Neuronal stem cell (in vitro differentiated cells): ENCODE results near the gene GABBR2.
"Not testable (repeated sequence)": the region's sequence is repeated elsewhere in the genome, so short reads cannot be mapped to it uniquely, and the experiment has no call there.

Source experiments
- DNase-seq: peaks from one replicate; pipeline ENCODE4 v3.0.0-alpha.2; 2013; ENCODE audit warnings: low spot score
- H2AFZ ChIP-seq: one replicate; pipeline ENCODE4 v1.6.1; 2013; ENCODE audit warnings: mild to moderate bottlenecking, low read length, inconsistent platforms
- H2AK5ac ChIP-seq: 2 replicates; pipeline ENCODE4 v1.6.1; 2013; ENCODE audit warnings: low read depth, mild to moderate bottlenecking, inconsistent platforms, low read length, moderate library complexity, mixed read lengths
- H2BK120ac ChIP-seq: 2 replicates; pipeline ENCODE4 v1.6.1; 2013; ENCODE audit warnings: low read depth, mild to moderate bottlenecking, inconsistent platforms, low read length, moderate library complexity, mixed read lengths
- H2BK12ac ChIP-seq: one replicate; pipeline ENCODE4 v1.6.1; 2013; ENCODE audit warnings: low read length, inconsistent platforms
- H2BK15ac ChIP-seq: 2 replicates; pipeline ENCODE4 v1.6.1; 2013; ENCODE audit warnings: mild to moderate bottlenecking, low read length, inconsistent platforms, mixed read lengths
- H2BK5ac ChIP-seq: one replicate; pipeline ENCODE4 v1.6.1; 2013; ENCODE audit warnings: inconsistent platforms, mild to moderate bottlenecking, low read length, moderate library complexity
- H3K14ac ChIP-seq: one replicate; pipeline ENCODE4 v1.6.1; 2013; ENCODE audit warnings: low read length, inconsistent platforms
- H3K18ac ChIP-seq: 2 replicates; pipeline ENCODE4 v1.6.1; 2013; ENCODE audit warnings: low read length, inconsistent platforms
- H3K23ac ChIP-seq: 2 replicates; pipeline ENCODE4 v1.6.1; 2013; ENCODE audit warnings: low read depth, mild to moderate bottlenecking, mixed read lengths, low read length, inconsistent platforms; ENCODE audit not compliant: poor library complexity
- H3K27ac ChIP-seq: replicated peaks from 3 replicates; pipeline ENCODE4 v1.5.1; 2013; ENCODE audit warnings: low read length, inconsistent platforms
- H3K27me3 ChIP-seq, 3 experiments: 2 replicates each; pipeline ENCODE4 v1.6.1; 2013; ENCODE audit warnings: low read length in 3 of 3, mild to moderate bottlenecking in 2 of 3, inconsistent platforms in 1 of 3, low read depth in 1 of 3, mixed read lengths in 1 of 3, moderate library complexity in 1 of 3; ENCODE audit not compliant: control insufficient read depth in 3 of 3, insufficient read depth in 3 of 3
- H3K36me3 ChIP-seq, 2 donors: replicated peaks in 1 of 2; 2 replicates each; pipeline ENCODE4 v1.6.1; 2013; ENCODE audit warnings: low read length in 2 of 2; ENCODE audit not compliant: control insufficient read depth in 2 of 2, insufficient read depth in 2 of 2
- H3K4ac ChIP-seq: 2 replicates; pipeline ENCODE4 v1.6.1; 2013; ENCODE audit warnings: inconsistent platforms, mild to moderate bottlenecking, low read length, moderate library complexity
- H3K4me1 ChIP-seq, 2 donors: 1 replicate in 1 of 2; 2 replicates in 1 of 2; pipeline ENCODE4 v1.6.1; 2013; ENCODE audit warnings: low read length in 2 of 2, low read depth in 1 of 2; ENCODE audit not compliant: control insufficient read depth in 2 of 2, insufficient read depth in 1 of 2
- H3K4me2 ChIP-seq: one replicate; pipeline ENCODE4 v1.6.1; 2013; ENCODE audit warnings: mild to moderate bottlenecking, low read length, inconsistent platforms; ENCODE audit not compliant: insufficient read depth, poor library complexity, severe bottlenecking
- H3K4me3 ChIP-seq, 2 donors: 2 replicates each; pipeline ENCODE4 v1.5.1; 2013; ENCODE audit warnings: low read length in 2 of 2, mild to moderate bottlenecking in 2 of 2, inconsistent platforms in 1 of 2, moderate library complexity in 1 of 2
- H3K79me1 ChIP-seq: one replicate; pipeline ENCODE4 v1.6.1; 2013; ENCODE audit warnings: low read depth, mild to moderate bottlenecking, inconsistent platforms, low read length, moderate library complexity
- H3K9ac ChIP-seq: one replicate; pipeline ENCODE4 v1.6.1; 2013; ENCODE audit warnings: mild to moderate bottlenecking, low read depth, low read length, inconsistent platforms; ENCODE audit not compliant: poor library complexity
- H3K9me3 ChIP-seq, 2 donors: replicated peaks in 1 of 2; 2 replicates each; pipeline versions ENCODE3 to v1.6.1; 2013; ENCODE audit warnings: low read length in 2 of 2, mild to moderate bottlenecking in 2 of 2, inconsistent platforms in 1 of 2, low read depth in 1 of 2, mixed read lengths in 1 of 2, moderate library complexity in 1 of 2; ENCODE audit not compliant: control insufficient read depth in 2 of 2, insufficient read depth in 1 of 2
- H4K8ac ChIP-seq: one replicate; pipeline ENCODE4 v1.6.1; 2013; ENCODE audit warnings: low read depth, mild to moderate bottlenecking, inconsistent platforms, low read length, moderate library complexity
- H4K91ac ChIP-seq: one replicate; pipeline ENCODE4 v1.6.1; 2013; ENCODE audit warnings: low read length, low read depth, mild to moderate bottlenecking, inconsistent platforms; ENCODE audit not compliant: poor library complexity
- WGBS, 2 donors: extraction: QIAGEN DNeasy Blood & Tissue Kit; methylation state at CpG; one replicate each; pipeline ENCODE4 v1.1.7; 2013; ENCODE audit warnings: missing lambda C conversion rate in 2 of 2, mixed read lengths in 1 of 2; ENCODE audit not compliant: insufficient read length in 2 of 2, insufficient replicate concordance in 1 of 2; ENCODE audit errors: extremely low coverage in 2 of 2; 5-methylcytosine and 5-hydroxymethylcytosine counted together

The GABBR2 gene

DNA sequence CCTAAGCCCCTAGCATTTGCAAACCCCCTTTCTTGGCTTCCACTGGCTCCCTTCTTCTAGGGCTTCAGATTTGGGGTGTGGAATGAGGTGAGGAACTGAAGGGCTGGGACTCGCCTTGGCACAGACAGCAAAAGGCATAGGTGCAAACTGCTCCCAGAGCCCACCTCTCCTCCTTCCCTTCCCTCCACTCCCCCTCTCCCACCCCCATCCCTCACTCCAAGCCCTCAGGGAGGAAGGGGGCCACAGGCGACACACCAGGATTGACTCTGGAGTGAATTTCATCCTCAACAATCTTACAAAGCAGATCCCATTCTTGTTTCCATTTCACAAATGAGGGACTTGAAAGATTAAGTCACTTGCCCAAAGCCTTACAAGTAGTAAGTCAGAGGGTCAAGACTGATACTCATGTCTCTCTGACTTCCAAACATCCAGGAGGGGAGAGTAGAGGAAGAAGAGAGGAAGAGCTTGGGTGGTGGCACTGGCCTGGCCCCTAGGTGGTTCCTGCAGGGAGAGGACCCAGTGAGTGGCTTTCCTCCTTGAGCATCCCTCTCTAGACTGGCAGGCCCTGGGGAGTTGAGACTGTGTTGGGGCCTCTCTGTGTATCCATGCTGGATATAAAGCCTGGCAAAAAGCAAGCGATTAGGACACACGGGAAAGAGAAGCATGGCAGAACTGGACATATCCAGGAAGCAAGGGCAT is 193.1 kb downstream of the GABBR2 start:
- Histone ChIP-seq H3K27ac (no peak overlapping the region), H2AK5ac (no peak overlapping the region), H3K36me3 (no peaks in the 10 kb centered on the region), H3K4ac (no peak overlapping the region), H2BK15ac (no peak overlapping the region), H3K18ac (no peak overlapping the region), H3K4me1 (peaks cover 0 to 2% of the 10 kb centered on the region in 2 donors), H2BK5ac (no peak overlapping the region), H3K79me1 (no peaks in the 10 kb centered on the region), H4K91ac (no peak overlapping the region), H3K14ac (no peak overlapping the region), H3K27me3 (no peaks in the 10 kb centered on the region), H2AFZ (no peak overlapping the region), H3K9me3 (no peaks in the 10 kb centered on the region), H3K23ac (no peak overlapping the region), H2BK120ac (no peak overlapping the region), H4K8ac (no peak overlapping the region), H3K9ac (no peak overlapping the region), H3K4me2 (no peak overlapping the region), H3K4me3 (no peak overlapping the region), H2BK12ac (no peak overlapping the region)
- DNase-seq, result no peak
- no CpG with 5 or more reads among the region's 4 CpGs for WGBS, 2 donors

DNA sequence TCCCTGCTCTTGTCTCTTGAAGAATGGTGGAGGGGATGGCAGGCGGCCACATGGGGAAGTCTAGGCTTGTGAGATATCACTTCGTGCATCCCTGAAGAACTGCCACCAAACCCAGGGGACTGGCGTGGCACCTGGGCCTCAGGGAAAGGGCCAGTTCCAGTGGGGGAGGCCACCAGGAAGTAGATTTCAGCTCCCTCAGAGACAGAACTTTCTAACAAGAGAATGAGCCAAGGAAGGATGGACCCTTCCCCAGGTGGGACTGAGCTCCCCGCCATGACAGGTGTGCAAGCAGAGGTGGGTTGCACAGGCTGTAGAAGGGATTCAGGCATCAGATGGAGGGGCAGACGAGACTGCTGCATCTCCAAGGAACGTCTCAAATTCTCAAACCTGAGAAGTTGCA is 193.9 kb downstream of the GABBR2 start:
- H3K9me3 ChIP-seq, result no peaks in the 10 kb centered on the region
- no peak overlapping the region for H4K91ac ChIP-seq
- H3K18ac ChIP-seq, result no peak overlapping the region
- H3K23ac ChIP-seq, result peak overlapping the region; percentile 8
- no peak overlapping the region for H2AFZ ChIP-seq
- H3K79me1 ChIP-seq, result no peaks in the 10 kb centered on the region
- no peak for DNase-seq
- no peak overlapping the region for H2BK120ac ChIP-seq
- peaks cover 0 to 2% of the 10 kb centered on the region in 2 donors for H3K4me1 ChIP-seq
- H4K8ac ChIP-seq, result no peak overlapping the region
- H3K36me3 ChIP-seq, result no peaks in the 10 kb centered on the region
- H3K4me2 ChIP-seq, result no peak overlapping the region
- H2BK15ac ChIP-seq, result no peak overlapping the region
- H2BK5ac ChIP-seq, result no peak overlapping the region
- WGBS, 2 donors, result no CpG with 5 or more reads among the region's 6 CpGs
- H3K9ac ChIP-seq, result no peak overlapping the region
- no peak overlapping the region for H3K27ac ChIP-seq
- H3K4ac ChIP-seq, result no peak overlapping the region
- H2BK12ac ChIP-seq, result no peak overlapping the region
- H3K27me3 ChIP-seq, result no peaks in the 10 kb centered on the region
- H2AK5ac ChIP-seq, result no peak overlapping the region
- H3K4me3 ChIP-seq, result peak overlapping the region in 1 of 2 donors; percentile 9
- H3K14ac ChIP-seq, result no peak overlapping the region

DNA sequence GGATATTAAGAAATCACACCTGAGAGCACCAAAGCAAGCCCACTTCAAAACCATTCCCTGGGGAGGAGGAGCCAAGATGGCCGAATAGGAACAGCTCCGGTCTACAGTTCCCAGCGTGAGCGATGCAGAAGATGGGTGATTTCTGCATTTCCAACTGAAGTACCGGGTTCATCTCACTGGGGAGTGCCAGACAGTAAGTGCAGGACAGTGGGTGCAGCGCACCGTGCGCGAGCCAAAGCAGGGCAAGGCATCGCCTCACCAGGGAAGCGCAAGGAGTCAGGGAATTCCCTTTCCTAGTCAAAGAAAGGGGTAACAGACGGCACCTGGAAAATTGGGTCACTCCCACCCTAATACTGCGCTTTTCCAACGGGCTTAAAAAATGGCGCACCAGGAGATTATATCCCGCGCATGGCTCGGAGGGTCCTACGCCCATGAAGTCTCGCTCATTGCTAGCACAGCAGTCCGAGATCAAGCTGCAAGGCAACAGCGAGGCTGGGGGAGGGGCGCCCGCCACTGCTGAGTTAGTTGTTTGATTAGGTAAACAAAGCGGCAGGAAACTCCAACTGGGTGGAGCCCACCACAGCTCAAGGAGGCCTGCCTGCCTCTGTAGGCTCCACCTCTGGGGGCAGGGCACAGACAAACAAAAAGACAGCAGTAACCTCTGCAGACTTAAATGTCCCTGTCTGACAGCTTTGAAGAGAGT is 200.4 kb downstream of the GABBR2 start:
- H3K27me3 ChIP-seq, H3K4ac ChIP-seq, H4K8ac ChIP-seq, H2BK120ac ChIP-seq, H2AK5ac ChIP-seq, H3K36me3 ChIP-seq, H2BK15ac ChIP-seq, H4K91ac ChIP-seq, DNase-seq, H3K14ac ChIP-seq, H3K4me3 ChIP-seq, H3K4me1 ChIP-seq, H3K4me2 ChIP-seq, H3K9ac ChIP-seq, H2BK5ac ChIP-seq, H2AFZ ChIP-seq, H3K23ac ChIP-seq, H3K9me3 ChIP-seq, H3K18ac ChIP-seq, H3K79me1 ChIP-seq, H2BK12ac ChIP-seq, H3K27ac ChIP-seq: not testable (repeated sequence)
- no CpG with 5 or more reads among the region's 25 CpGs for WGBS, 2 donors

DNA sequence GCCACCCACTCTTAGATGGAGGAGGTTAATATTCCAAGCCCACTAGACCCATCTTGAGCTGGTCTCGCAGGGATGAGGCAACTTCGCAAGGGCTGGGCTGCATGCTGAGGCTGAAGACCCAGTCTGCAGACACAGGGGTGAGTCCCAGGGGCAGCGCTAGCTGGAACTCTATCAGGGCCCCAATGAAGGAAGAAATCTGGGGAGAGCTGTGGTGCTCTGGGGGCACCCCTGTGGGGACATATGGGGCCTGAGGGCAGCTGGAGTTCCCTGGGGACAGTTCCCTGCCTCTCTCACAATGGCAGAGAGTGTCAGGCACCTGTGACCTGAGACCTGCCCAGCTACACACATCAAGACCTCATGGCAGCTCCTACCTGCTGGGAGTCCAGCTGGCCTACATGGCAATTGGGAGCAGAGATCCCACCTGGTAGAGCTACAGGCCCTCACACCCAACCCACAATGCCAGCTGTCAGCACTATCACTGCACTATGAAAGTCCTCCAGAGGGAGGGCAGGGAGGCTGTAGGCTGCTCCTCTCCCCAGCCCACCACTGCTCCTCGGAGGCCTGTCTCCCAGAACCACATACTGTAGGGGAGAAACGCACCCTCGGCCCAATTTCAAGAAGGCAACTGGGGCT is 202.2 kb downstream of the GABBR2 start:
- Histone ChIP-seq H3K27me3 (no peaks in the 10 kb centered on the region), H3K4me2 (no peak overlapping the region), H2BK15ac (no peak overlapping the region), H3K23ac (no peak overlapping the region), H4K91ac (no peak overlapping the region), H3K9me3 (no peaks in the 10 kb centered on the region), H4K8ac (no peak overlapping the region), H3K14ac (no peak overlapping the region), H3K9ac (no peak overlapping the region), H3K4me3 (no peak overlapping the region), H3K18ac (peak overlapping the region; percentile 16), H2AK5ac (no peak overlapping the region), H3K79me1 (no peaks in the 10 kb centered on the region), H2AFZ (no peak overlapping the region), H3K4me1 (peaks cover 0 to 4% of the 10 kb centered on the region in 2 donors), H3K36me3 (no peaks in the 10 kb centered on the region), H2BK12ac (no peak overlapping the region), H2BK5ac (no peak overlapping the region), H2BK120ac (no peak overlapping the region), H3K27ac (no peak overlapping the region), H3K4ac (no peak overlapping the region)
- no peak for DNase-seq
- WGBS, 2 donors, result no CpG with 5 or more reads among the region's 6 CpGs
